HG02938 (cell line): ENCODE data around the gene ANXA1.

Experiments
- ATAC-seq: cut with Tn5 transposase; IDR thresholded peaks from one replicate; pipeline ENCODE4 v1.9.1; 2021; ENCODE audit warnings: mild to moderate bottlenecking, moderate library complexity; ENCODE audit not compliant: unreplicated experiment

ANXA1 gene

DNA sequence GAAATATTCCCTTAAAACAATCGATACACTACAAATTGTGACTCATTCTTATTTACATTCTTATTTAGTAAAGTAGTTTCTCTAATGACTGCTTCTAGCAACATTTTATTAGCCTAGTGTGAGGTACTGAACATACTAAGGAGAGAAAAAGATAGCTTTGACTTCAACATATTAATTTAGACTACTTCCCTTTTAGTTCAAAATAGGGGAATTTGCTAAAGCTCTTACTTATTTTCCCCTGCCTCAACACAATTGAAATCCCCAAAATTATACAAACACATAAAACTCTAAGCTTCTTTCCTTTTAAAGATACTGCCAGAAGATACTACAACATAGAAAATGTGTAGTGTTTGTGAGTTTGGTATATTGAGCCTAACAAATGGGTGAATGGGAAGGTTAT, 55.2 kb downstream of the ANXA1 start:
- no peak for ATAC-seq

DNA sequence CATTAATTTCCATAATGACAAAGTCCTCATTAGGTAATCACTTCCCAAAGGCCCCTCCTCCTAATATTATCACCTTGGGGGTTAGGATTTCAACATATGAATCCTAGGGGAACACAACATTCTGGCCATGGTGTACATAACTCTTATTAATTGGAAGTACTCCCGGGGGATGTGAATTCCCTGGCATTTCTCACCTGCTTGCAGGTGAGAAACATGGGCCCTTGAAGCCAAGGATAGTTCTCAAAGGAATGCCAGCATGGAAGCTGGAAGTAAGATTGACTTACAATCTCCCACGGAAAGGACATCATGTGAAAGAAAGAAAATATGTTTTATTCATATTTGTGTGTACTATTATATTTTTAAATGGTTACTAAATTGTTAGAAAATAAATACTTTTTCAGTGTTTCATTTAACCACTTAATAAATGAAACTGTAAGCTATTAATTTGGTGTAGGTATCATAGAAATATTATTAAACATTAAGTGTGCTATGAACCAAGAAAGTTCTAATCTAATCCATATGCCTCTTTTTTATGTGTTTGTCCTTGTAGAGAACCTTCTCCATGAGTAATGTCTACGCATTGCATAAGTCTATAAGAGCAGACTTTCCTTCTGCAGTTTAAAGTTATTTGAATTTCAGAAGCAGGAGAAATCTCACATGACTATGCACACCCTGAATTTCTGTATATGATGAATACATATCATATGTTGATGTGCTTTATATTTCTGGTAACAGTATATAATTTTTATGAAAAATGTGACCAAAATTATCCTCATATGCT, 59.4 kb downstream of the ANXA1 start:
- ATAC-seq = no peak

DNA sequence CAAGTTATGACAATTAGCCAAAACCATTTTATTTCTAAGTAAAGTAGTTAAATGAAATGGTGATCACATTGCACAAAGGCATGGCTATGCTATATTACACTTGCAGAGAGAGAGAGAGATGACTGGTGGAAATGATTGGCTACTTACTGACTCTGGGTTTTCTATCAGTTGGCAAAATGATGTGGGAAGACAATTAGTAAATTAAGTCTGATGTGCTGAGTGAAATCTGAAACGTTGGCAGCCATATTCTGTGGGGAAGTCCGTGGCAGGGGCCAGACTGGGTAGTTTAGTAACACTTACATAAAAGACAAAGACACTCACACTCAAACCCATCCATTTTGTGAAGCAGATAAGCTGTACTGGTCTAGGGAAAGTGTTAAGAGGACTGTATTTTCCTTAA, 61.6 kb downstream of the ANXA1 start:
- no peak for ATAC-seq

DNA sequence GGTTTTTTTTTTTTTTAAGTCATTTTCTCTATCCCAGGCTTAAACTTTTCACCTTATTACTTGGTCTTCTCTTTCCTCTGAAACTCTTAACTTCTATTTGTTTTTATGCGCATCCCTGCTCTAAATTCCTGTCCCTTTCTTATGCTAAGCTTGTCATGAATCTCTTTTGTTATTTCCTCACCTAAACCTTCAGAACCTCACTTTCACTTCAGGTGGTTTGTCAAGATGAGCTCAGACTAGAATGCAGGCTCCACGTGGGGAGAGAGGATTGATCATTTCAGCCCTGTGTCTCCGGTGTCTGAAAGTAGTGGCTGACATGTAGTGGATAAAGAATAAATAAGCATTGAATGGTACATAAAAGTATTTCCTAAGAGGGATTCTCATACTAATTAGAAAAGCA, 63.6 kb downstream of the ANXA1 start:
- ATAC-seq = no peak

DNA sequence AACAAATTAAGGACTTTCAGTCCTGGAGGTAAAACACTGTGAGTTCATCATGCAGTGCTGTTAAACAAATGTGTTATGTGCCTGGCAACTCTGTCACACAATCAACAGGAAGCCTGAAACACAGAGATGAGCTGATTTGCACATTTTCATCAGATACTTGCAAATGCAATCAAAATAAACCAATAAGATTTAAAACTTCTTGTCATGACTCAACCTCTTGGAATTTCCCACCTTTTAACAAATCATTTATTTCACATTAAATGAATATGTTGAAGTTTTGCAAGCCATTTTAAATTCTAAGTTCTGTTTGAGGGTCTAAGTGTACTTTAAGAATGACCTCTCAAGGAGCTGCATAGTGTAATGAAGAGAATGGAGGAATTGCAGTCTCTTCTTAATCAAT, 64.4 kb downstream of the ANXA1 start:
- ATAC-seq = no peak
